HT1080 (cell line): Measurements from ENCODE around the gene ANKRD33. TPM values are rescaled to one million over a fixed set of nuclear protein-coding genes. Genes with fewer than 3 reads are reported as not detected.

Source experiments
- DNase-seq: peaks from one replicate; pipeline ENCODE4 v3.0.0-alpha.2; 2015; ENCODE audit warnings: low read depth
- total RNA-seq: library from RNA; depleted of rRNA; stranded (reverse); fragments of >200 nt; shearing (Covaris generic); gene quantifications from 2 replicates; pipeline ENCODE4 v1.2.3, GENCODE V29; 2014

The ANKRD33 gene
- total RNA-seq, 1 experiment from 2014 or later, result not detected

GRCh38 chr12:51917041-51917590, 29.2 kb downstream of the ANKRD33 start:
- no peak for DNase-seq

GRCh38 chr12:51917746-51918453, 30.0 kb downstream of the ANKRD33 start:
- DNase-seq, result no peak

GRCh38 chr12:51920046-51920445, 32.1 kb downstream of the ANKRD33 start:
- no peak for DNase-seq

- no peak for DNase-seq
These were observed 33.3 kb downstream of the ANKRD33 start for GRCh38 chr12:51921017-51921725.

- no peak for DNase-seq
These were observed 34.2 kb downstream of the ANKRD33 start for GRCh38 chr12:51922146-51922545.

- DNase-seq, result peak; percentile 34
These were observed 35.0 kb downstream of the ANKRD33 start for GRCh38 chr12:51922762-51923505.

GRCh38 chr12:51923506-51924365, 35.8 kb downstream of the ANKRD33 start:
- DNase-seq, result peak; percentile 18

GRCh38 chr12:51924551-51925319, 36.8 kb downstream of the ANKRD33 start:
- DNase-seq, result no peak

- DNase-seq, result no peak
These were observed 37.6 kb downstream of the ANKRD33 start for GRCh38 chr12:51925346-51926063.

- DNase-seq, result no peak
These were observed 38.2 kb downstream of the ANKRD33 start for GRCh38 chr12:51926064-51926632.

- no peak for DNase-seq
These were observed 38.8 kb downstream of the ANKRD33 start for GRCh38 chr12:51926718-51927117.

- DNase-seq, result no peak
These were observed 44.5 kb downstream of the ANKRD33 start for GRCh38 chr12:51932218-51933076.

- DNase-seq, result no peak
These were observed 46.2 kb downstream of the ANKRD33 start for GRCh38 chr12:51934080-51934479.

GRCh38 chr12:51937926-51938325, 50.0 kb downstream of the ANKRD33 start:
- no peak for DNase-seq

- DNase-seq, result no peak
These were observed 50.8 kb downstream of the ANKRD33 start for GRCh38 chr12:51938726-51939125.

- DNase-seq, result no peak
These were observed 53.2 kb downstream of the ANKRD33 start for GRCh38 chr12:51941011-51941581.
